Spleen (tissue), 11 donors: ENCODE data around the gene SMG7. TPM values are rescaled to one million over a fixed set of nuclear protein-coding genes. Genes with fewer than 3 reads are reported as not detected.

ENCODE experiments used
- DNase-seq: peaks from one replicate; pipeline ENCODE4 v3.0.0-alpha.2; 2020
- H3K27ac ChIP-seq, 8 donors: fragments of 200-600 bp; sonication (generic) in 7 of 8; 1 replicate in 4 of 8; 2 replicates in 4 of 8; pipeline versions ENCODE4 v1.5.0 to v1.8.0; 2016 to 2021; ENCODE audit warnings: inconsistent platforms in 4 of 8, mild to moderate bottlenecking in 4 of 8, moderate library complexity in 1 of 8
- H3K27me3 ChIP-seq, 7 donors: fragments of 200-600 bp; sonication (generic) in 6 of 7; replicated peaks in 1 of 7; 1 replicate in 4 of 7; 2 replicates in 3 of 7; pipeline versions ENCODE4 v1.5.0 to v1.8.0; 2016 to 2021; ENCODE audit warnings: inconsistent platforms in 3 of 7, mild to moderate bottlenecking in 1 of 7
- H3K36me3 ChIP-seq, 6 donors: fragments of 200-600 bp; sonication (generic) in 5 of 6; 1 replicate in 4 of 6; 2 replicates in 2 of 6; pipeline versions ENCODE4 v1.5.0 to v1.8.0; 2016 to 2021; ENCODE audit warnings: inconsistent platforms in 2 of 6
- H3K4me1 ChIP-seq, 6 donors: fragments of 200-600 bp; sonication (generic) in 5 of 6; 1 replicate in 3 of 6; 2 replicates in 3 of 6; pipeline versions ENCODE4 v1.5.0 to v1.8.0; 2016 to 2021; ENCODE audit warnings: inconsistent platforms in 3 of 6
- H3K4me3 ChIP-seq, 8 donors: fragments of 200-600 bp; sonication (generic) in 7 of 8; 1 replicate in 4 of 8; 2 replicates in 4 of 8; pipeline versions ENCODE4 v1.5.0 to v1.8.0; 2016 to 2021; ENCODE audit warnings: inconsistent platforms in 4 of 8, mild to moderate bottlenecking in 4 of 8, moderate library complexity in 2 of 8
- H3K9me3 ChIP-seq, 8 donors: fragments of 200-600 bp; sonication (generic) in 7 of 8; 1 replicate in 4 of 8; 2 replicates in 4 of 8; pipeline versions ENCODE4 v1.5.0 to v1.8.0; 2016 to 2021; ENCODE audit warnings: inconsistent platforms in 4 of 8
- POLR2A ChIP-seq, 3 donors: fragments of 450-650 bp; IDR thresholded peaks; one replicate each; pipeline ENCODE4 v1.5.1; 2017; ENCODE audit warnings: antibody characterized with exemption in 3 of 3, mild to moderate bottlenecking in 1 of 3
- POLR2AphosphoS5 ChIP-seq, 3 donors: sonication (generic); formaldehyde crosslinking; IDR thresholded peaks; one replicate each; pipeline ENCODE4 v1.5.1; 2017; ENCODE audit warnings: antibody characterized with exemption in 3 of 3
- WGBS, 5 donors: extraction: QIAGEN DNeasy Blood & Tissue Kit in 3 of 5; methylation state at CpG; one replicate each; pipeline versions ENCODE4 v1.1.5 to v1.1.7; 2013 to 2018; 5-methylcytosine and 5-hydroxymethylcytosine counted together
- intact Hi-C: fragments of 100-400 bp; cut with DNase I; formaldehyde crosslinking; loops from one replicate; pipeline ENCODE4 v1.15.0; 2023; ENCODE audit warnings: low total_unique reads
- polyA plus RNA-seq, 3 donors: library from polyadenylated mRNA; stranded (reverse); fragments of 200-250 nt; gene quantifications; one replicate each; pipeline ENCODE4 v1.2.1, GENCODE V29; 2013
- total RNA-seq, 7 donors: library from RNA; depleted of rRNA in 3 of 7; stranded (reverse); fragments of >200 nt in 3 of 7; fragmentation: NEBNext Ultra II Directional in 4 of 7; extraction: Animal tissue kit (Norgen Biotek cat#: 25700) in 4 of 7; gene quantifications; one replicate each; pipeline versions ENCODE4 v1.1.0 to v1.2.1, GENCODE V29; 2016 to 2021
- TF ChIP-seq, protein P1 (sequence below), 11 experiments: fragments of 200-600 bp in 7 of 11; fragments of 450-650 bp in 4 of 11; sonication (generic) in 4 of 11; IDR thresholded peaks in 8 of 11; conservative IDR thresholded peaks in 3 of 11; 1 replicate in 7 of 11; 2 replicates in 4 of 11; pipeline versions ENCODE4 v1.4.0 to v1.8.0; 2016 to 2021; ENCODE audit warnings: antibody characterized with exemption in 11 of 11, inconsistent platforms in 4 of 11, mild to moderate bottlenecking in 1 of 11
- donor health status: healthy with polysubstance abuse.
- donor health status: DM: no; HTN: no; CAD: no; lungs with moderate emphysema.
- donor health status: DM: no; HTN: no; CAD: no.
- donor health status: Bipolar disorder and iron deficiency.
- donor health status: healthy.
- donor health status: DM: no; HTN: no; CAD: no.
- donor health status: DM: yes; HTN: yes; CAD: no.

The SMG7 gene
- total and polyA plus RNA-seq, 10 donors, result 14.1 to 116 (median 53.5) TPM

DNA sequence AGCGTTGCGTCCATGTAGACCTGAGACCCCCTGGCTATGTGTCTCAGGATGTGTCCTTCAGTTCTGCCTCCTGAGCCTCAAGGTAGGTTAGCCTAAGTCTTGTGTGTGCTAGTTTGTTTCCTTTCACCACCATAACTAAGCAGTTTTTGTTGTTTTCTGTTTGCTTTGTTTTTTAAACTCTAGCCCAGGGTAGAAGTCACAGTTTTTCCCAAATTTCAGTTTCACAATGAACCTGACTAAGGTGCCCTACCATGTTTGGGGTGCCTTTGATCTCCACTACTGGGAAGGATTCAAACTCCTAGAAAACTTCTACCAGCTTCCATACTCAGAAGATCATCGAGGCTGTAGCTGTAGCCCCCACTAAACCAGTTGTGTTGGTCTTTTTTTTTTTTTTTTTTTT is 14.8 kb upstream of the SMG7 start:
- DNase-seq, result no peak
- no peaks in the 10 kb centered on the region for H3K36me3 ChIP-seq
- intact Hi-C loops, result no loop called here
- TF ChIP-seq POLR2A (IDR thresholded peaks at IDR 0.05) (no peak), POLR2AphosphoS5 (IDR thresholded peaks at IDR 0.05) (no peak)
- TF ChIP-seq, protein P1, sequence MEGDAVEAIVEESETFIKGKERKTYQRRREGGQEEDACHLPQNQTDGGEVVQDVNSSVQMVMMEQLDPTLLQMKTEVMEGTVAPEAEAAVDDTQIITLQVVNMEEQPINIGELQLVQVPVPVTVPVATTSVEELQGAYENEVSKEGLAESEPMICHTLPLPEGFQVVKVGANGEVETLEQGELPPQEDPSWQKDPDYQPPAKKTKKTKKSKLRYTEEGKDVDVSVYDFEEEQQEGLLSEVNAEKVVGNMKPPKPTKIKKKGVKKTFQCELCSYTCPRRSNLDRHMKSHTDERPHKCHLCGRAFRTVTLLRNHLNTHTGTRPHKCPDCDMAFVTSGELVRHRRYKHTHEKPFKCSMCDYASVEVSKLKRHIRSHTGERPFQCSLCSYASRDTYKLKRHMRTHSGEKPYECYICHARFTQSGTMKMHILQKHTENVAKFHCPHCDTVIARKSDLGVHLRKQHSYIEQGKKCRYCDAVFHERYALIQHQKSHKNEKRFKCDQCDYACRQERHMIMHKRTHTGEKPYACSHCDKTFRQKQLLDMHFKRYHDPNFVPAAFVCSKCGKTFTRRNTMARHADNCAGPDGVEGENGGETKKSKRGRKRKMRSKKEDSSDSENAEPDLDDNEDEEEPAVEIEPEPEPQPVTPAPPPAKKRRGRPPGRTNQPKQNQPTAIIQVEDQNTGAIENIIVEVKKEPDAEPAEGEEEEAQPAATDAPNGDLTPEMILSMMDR (IDR thresholded peaks at IDR 0.05 in 8 of 11, conservative IDR thresholded peaks at IDR 0.05 in 3 of 11), result no peak
- H3K9me3 ChIP-seq, result no peaks in the 10 kb centered on the region
- H3K27ac ChIP-seq, result no peak overlapping the region
- peaks cover 0 to 26% (median 0%) of the 10 kb centered on the region in 7 donors for H3K27me3 ChIP-seq
- peaks cover 0 to 18% (median 11%) of the 10 kb centered on the region in 6 donors for H3K4me1 ChIP-seq
- 83 to 90% (median 85%) methylated on average over 3 of the region's 3 CpGs for WGBS, 5 donors
- no peak overlapping the region for H3K4me3 ChIP-seq

DNA sequence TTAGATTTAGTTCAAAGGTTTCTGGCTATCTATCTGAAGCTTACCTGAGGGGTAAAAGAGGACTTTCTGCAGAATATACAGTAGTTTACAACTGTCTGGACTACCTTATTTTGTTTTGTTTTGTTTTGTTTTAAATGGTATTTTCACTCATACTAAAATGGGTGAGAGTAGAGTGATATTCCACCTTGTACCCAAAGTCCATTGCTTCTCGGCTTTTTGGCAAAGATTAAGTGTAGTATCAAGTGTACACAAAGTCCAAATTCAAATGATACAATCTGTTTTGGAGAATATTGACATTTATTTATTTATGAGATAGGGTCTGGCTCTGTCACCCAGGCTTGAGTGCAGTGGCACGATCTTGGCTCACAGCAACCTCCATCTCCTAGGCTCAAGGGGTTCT is 11.7 kb upstream of the SMG7 start:
- DNase-seq, result no peak
- intact Hi-C loops, result no loop called here
- WGBS, 5 donors, result 79 to 97% (median 89%) methylated on average over 2 of the region's 2 CpGs
- H3K4me3 ChIP-seq, result no peak overlapping the region
- TF ChIP-seq POLR2AphosphoS5 (IDR thresholded peaks at IDR 0.05) (no peak), POLR2A (IDR thresholded peaks at IDR 0.05) (no peak)
- TF ChIP-seq, protein P1 (IDR thresholded peaks at IDR 0.05 in 8 of 11, conservative IDR thresholded peaks at IDR 0.05 in 3 of 11), result no peak
- H3K4me1 ChIP-seq, result peaks cover 0 to 22% (median 11%) of the 10 kb centered on the region in 6 donors
- no peaks in the 10 kb centered on the region for H3K9me3 ChIP-seq
- peak overlapping the region in 2 of 8 donors; percentile 63 to 79 for H3K27ac ChIP-seq
- H3K27me3 ChIP-seq, result peaks cover 0 to 10% (median 0%) of the 10 kb centered on the region in 7 donors
- H3K36me3 ChIP-seq, result no peaks in the 10 kb centered on the region

DNA sequence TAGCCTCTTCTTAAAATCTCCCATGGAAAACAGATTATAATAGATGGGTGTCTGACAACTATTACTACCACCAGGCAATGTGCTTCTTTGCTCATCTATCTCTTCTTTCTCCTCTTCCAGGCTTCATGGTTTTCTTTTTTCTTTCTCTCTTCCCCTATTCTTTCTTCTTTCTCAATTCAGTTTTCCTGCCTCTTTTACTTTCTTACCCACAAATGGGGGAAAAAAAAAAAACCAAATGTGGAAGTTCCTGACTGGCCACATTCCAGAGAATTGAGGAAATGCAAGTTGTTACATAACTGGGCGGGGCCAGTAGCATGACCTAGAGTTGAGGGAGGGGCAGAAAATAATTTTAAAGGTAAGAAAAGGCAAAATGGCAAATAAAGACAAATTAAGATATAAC is 10.9 kb upstream of the SMG7 start:
- intact Hi-C loops, result no loop called here

DNA sequence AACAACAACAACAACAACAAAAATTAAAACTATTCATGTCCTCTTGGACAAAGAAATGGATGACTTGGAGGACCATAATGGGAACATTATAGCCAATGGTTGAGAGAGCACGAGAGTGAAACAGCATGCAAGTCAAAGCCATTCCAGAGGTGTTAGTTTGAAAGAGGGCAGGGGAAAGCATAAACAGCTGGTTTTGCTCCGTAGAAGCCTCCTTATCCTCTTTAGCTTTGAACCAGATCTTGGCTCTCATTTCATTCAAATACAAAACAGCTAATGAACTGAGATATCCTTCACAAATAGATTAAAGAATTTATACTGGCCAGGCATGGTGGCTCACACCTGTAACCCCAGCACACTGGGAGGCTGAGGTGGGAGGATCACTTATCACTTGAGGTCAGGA is 8.7 kb upstream of the SMG7 start:
- no peak overlapping the region for H3K4me3 ChIP-seq
- H3K4me1 ChIP-seq, result peaks cover 0 to 22% (median 11%) of the 10 kb centered on the region in 6 donors
- H3K36me3 ChIP-seq, result no peaks in the 10 kb centered on the region
- WGBS, 5 donors, result 73 to 83% (median 81%) methylated on average over 2 of the region's 2 CpGs
- TF ChIP-seq POLR2A (IDR thresholded peaks at IDR 0.05), result no peak
- no peak for TF ChIP-seq POLR2AphosphoS5 (IDR thresholded peaks at IDR 0.05)
- TF ChIP-seq, protein P1 (IDR thresholded peaks at IDR 0.05 in 8 of 11, conservative IDR thresholded peaks at IDR 0.05 in 3 of 11), result no peak
- H3K9me3 ChIP-seq, result no peaks in the 10 kb centered on the region
- intact Hi-C loops, result no loop called here
- no peak overlapping the region for H3K27ac ChIP-seq
- DNase-seq, result no peak
- peaks cover 0 to 6% (median 0%) of the 10 kb centered on the region in 7 donors for H3K27me3 ChIP-seq

More for the DNA sequence above, 10.9 kb upstream of the SMG7 start:
- no peaks in the 10 kb centered on the region for H3K9me3 ChIP-seq
- TF ChIP-seq POLR2AphosphoS5 (IDR thresholded peaks at IDR 0.05), result peak in 1 of 3 donors; percentile 58
- TF ChIP-seq, protein P1 (IDR thresholded peaks at IDR 0.05 in 8 of 11, conservative IDR thresholded peaks at IDR 0.05 in 3 of 11), result no peak
- peaks cover 0 to 6% (median 0%) of the 10 kb centered on the region in 7 donors for H3K27me3 ChIP-seq
- peaks cover 0 to 22% (median 11%) of the 10 kb centered on the region in 6 donors for H3K4me1 ChIP-seq
- no peak for DNase-seq
- no peak overlapping the region for H3K4me3 ChIP-seq
- H3K36me3 ChIP-seq, result no peaks in the 10 kb centered on the region
- WGBS, 5 donors, result 31 to 50% (median 46%) methylated on average over 1 of the region's 1 CpG
- peak overlapping the region in 5 of 8 donors; percentile 28 to 79 (median 53) for H3K27ac ChIP-seq
